Measurements from ENCODE around the gene SORBS1. TPM values are rescaled to one million over a fixed set of nuclear protein-coding genes. Genes with fewer than 3 reads are reported as not detected.

SORBS1 gene
- total RNA-seq, 2 donors from 2014 or later = 16.7 to 17.9 TPM

- no peaks in the 10 kb centered on the region for H3K27me3 Mint-ChIP-seq (ENCODE audit: insufficient read depth)
- Histone ChIP-seq H3K27ac (ENCODE audit: low read depth, low read length) (no peak overlapping the region), H3K4me1 (ENCODE audit: control insufficient read depth, insufficient read depth, low read length) (no peaks in the 10 kb centered on the region), H3K9ac (ENCODE audit: extremely low read depth, low read length, poor library complexity, severe bottlenecking) (no peak overlapping the region), H3K4me3 (ENCODE audit: low read length) (no peak overlapping the region), H3K27me3 (ENCODE audit: control insufficient read depth, insufficient read depth, low read length, poor library complexity, severe bottlenecking) (no peaks in the 10 kb centered on the region), H3K9me3 (ENCODE audit: control insufficient read depth, low read length) (no peaks in the 10 kb centered on the region), H3K36me3 (ENCODE audit: control insufficient read depth, insufficient read depth, low read length) (no peaks in the 10 kb centered on the region)
- DNase-seq = no peak
- no peaks in the 10 kb centered on the region for H3K9me3 Mint-ChIP-seq
- H3K36me3 Mint-ChIP-seq (ENCODE audit: low read depth) = no peaks in the 10 kb centered on the region
- peaks cover 2% of the 10 kb centered on the region for H3K4me1 Mint-ChIP-seq
- no peak for TF ChIP-seq CTCF (conservative IDR thresholded peaks at IDR 0.05)
- no peak overlapping the region for H3K4me3 Mint-ChIP-seq
- WGBS, 2 experiments (ENCODE audit: insufficient coverage in 1 of 2, insufficient read length in 1 of 2) = 100% methylated on average over 1 of the region's 1 CpG
- no peak overlapping the region for H3K27ac Mint-ChIP-seq
Measured at GRCh38 chr10:95443636-95444035, 117.5 kb downstream of the SORBS1 start.

- H3K9me3 Mint-ChIP-seq = no peaks in the 10 kb centered on the region
Measured at GRCh38 chr10:95442341-95442740, 118.8 kb downstream of the SORBS1 start.

GRCh38 chr10:95441547-95441923 lies 119.6 kb downstream of the SORBS1 start:
- Mint-ChIP-seq H3K27me3 (ENCODE audit: insufficient read depth) (no peaks in the 10 kb centered on the region), H3K4me1 (peaks cover 2% of the 10 kb centered on the region), H3K9me3 (no peaks in the 10 kb centered on the region), H3K27ac (no peak overlapping the region), H3K36me3 (ENCODE audit: low read depth) (no peaks in the 10 kb centered on the region), H3K4me3 (no peak overlapping the region)
- H3K9me3 ChIP-seq (ENCODE audit: control insufficient read depth, low read length) = no peaks in the 10 kb centered on the region
- H3K4me1 ChIP-seq (ENCODE audit: control insufficient read depth, insufficient read depth, low read length) = no peaks in the 10 kb centered on the region
- no peak for DNase-seq
- H3K4me3 ChIP-seq (ENCODE audit: low read length) = no peak overlapping the region
- WGBS, 2 experiments (ENCODE audit: insufficient coverage in 1 of 2, insufficient read length in 1 of 2) = 81 to 100% methylated on average over 1 to 2 of the region's 2 CpGs
- H3K27me3 ChIP-seq (ENCODE audit: control insufficient read depth, insufficient read depth, low read length, poor library complexity, severe bottlenecking) = no peaks in the 10 kb centered on the region
- H3K9ac ChIP-seq (ENCODE audit: extremely low read depth, low read length, poor library complexity, severe bottlenecking) = no peak overlapping the region
- no peak overlapping the region for H3K27ac ChIP-seq (ENCODE audit: low read depth, low read length)
- H3K36me3 ChIP-seq (ENCODE audit: control insufficient read depth, insufficient read depth, low read length) = no peaks in the 10 kb centered on the region
- no peak for TF ChIP-seq CTCF (conservative IDR thresholded peaks at IDR 0.05)

More at GRCh38 chr10:95442341-95442740, 118.8 kb downstream of the SORBS1 start:
- H3K4me3 ChIP-seq (ENCODE audit: low read length) = no peak overlapping the region
- Mint-ChIP-seq H3K27ac (no peak overlapping the region), H3K27me3 (ENCODE audit: insufficient read depth) (no peaks in the 10 kb centered on the region), H3K36me3 (ENCODE audit: low read depth) (no peaks in the 10 kb centered on the region), H3K4me3 (no peak overlapping the region), H3K4me1 (peaks cover 2% of the 10 kb centered on the region)
- H3K4me1 ChIP-seq (ENCODE audit: control insufficient read depth, insufficient read depth, low read length) = no peaks in the 10 kb centered on the region
- H3K9ac ChIP-seq (ENCODE audit: extremely low read depth, low read length, poor library complexity, severe bottlenecking) = no peak overlapping the region
- H3K27ac ChIP-seq (ENCODE audit: low read depth, low read length) = no peak overlapping the region
- 92 to 100% methylated on average over 3 to 7 of the region's 7 CpGs for WGBS, 2 experiments (ENCODE audit: insufficient coverage in 1 of 2, insufficient read length in 1 of 2)
- H3K36me3 ChIP-seq (ENCODE audit: control insufficient read depth, insufficient read depth, low read length) = no peaks in the 10 kb centered on the region
- no peak for DNase-seq
- H3K27me3 ChIP-seq (ENCODE audit: control insufficient read depth, insufficient read depth, low read length, poor library complexity, severe bottlenecking) = no peaks in the 10 kb centered on the region
- H3K9me3 ChIP-seq (ENCODE audit: control insufficient read depth, low read length) = no peaks in the 10 kb centered on the region
- no peak for TF ChIP-seq CTCF (conservative IDR thresholded peaks at IDR 0.05)

Measured in endodermal cell (in vitro differentiated cells).